GM19397 (cell line): ENCODE measurements around the gene UFC1.
"Not testable (repeated sequence)": the region's sequence is repeated elsewhere in the genome, so short reads cannot be mapped to it uniquely, and the experiment has no call there.

Experiments
- ATAC-seq: cut with Tn5 transposase; IDR thresholded peaks from one replicate; pipeline ENCODE4 v1.9.1; 2021; ENCODE audit warnings: mild to moderate bottlenecking, moderate library complexity; ENCODE audit not compliant: unreplicated experiment

The UFC1 gene

GRCh38 chr1:161153682-161154337 is at the start of gene UFC1:
UFC1 (plus strand) TSS chr1:161153978; CDS start chr1:161153998, 20 bp downstream.
- peak; percentile 87 for ATAC-seq

- no peak for ATAC-seq
Observed at GRCh38 chr1:161106431-161106830, 47.3 kb upstream of the UFC1 start.

- ATAC-seq = no peak
Observed at GRCh38 chr1:161111117-161111516, 42.7 kb upstream of the UFC1 start.

GRCh38 chr1:161111527-161111926 is 42.3 kb upstream of the UFC1 start:
- no peak for ATAC-seq

- ATAC-seq = no peak
Observed at GRCh38 chr1:161113915-161114314, 39.9 kb upstream of the UFC1 start.

- no peak for ATAC-seq
Observed at GRCh38 chr1:161114556-161114955, 39.2 kb upstream of the UFC1 start.

- ATAC-seq = no peak
Observed at GRCh38 chr1:161115132-161115711, 38.6 kb upstream of the UFC1 start.

GRCh38 chr1:161115961-161116360 is 37.8 kb upstream of the UFC1 start:
- not testable (repeated sequence) for ATAC-seq

GRCh38 chr1:161117759-161118581 is 35.8 kb upstream of the UFC1 start, which contains the start of the genes NIT1 and PFDN2:
NIT1 (plus strand) TSS chr1:161118105; CDS start chr1:161118177, 72 bp downstream.
PFDN2 (minus strand) TSS chr1:161118037; CDS start chr1:161118026, 11 bp downstream.
- peak; percentile 88 for ATAC-seq

GRCh38 chr1:161119092-161119903 is 34.5 kb upstream of the UFC1 start:
- no peak for ATAC-seq

- no peak for ATAC-seq
Observed at GRCh38 chr1:161121042-161121650, 32.6 kb upstream of the UFC1 start.

GRCh38 chr1:161121834-161122233 is 31.9 kb upstream of the UFC1 start:
- no peak for ATAC-seq

- no peak for ATAC-seq
Observed at GRCh38 chr1:161122967-161123366, 30.8 kb upstream of the UFC1 start.

- no peak for ATAC-seq
Observed at GRCh38 chr1:161127649-161128048, 26.1 kb upstream of the UFC1 start.

- ATAC-seq = no peak
Observed at GRCh38 chr1:161128591-161129420, 25.0 kb upstream of the UFC1 start.

GRCh38 chr1:161130266-161130665 is 23.5 kb upstream of the UFC1 start:
- ATAC-seq = no peak

GRCh38 chr1:161131523-161132409 is 22.0 kb upstream of the UFC1 start:
- ATAC-seq = no peak

GRCh38 chr1:161132410-161133219 is 21.2 kb upstream of the UFC1 start, which contains the start of gene DEDD:
DEDD (minus strand) TSS chr1:161132667; CDS start chr1:161124462, 8,205 bp downstream.
- ATAC-seq = peak; percentile 93
